HL-60/S4 (cell line): Measurements from ENCODE around the gene HEXIM1.

Experiments used
- in situ Hi-C: fragments of 300-500 bp; cut with MboI; formaldehyde crosslinking; loops from 2 replicates; pipeline ENCODE4 v1.14.3; 2022; ENCODE audit warnings: low sequenced_read_pairs

HEXIM1 gene

GRCh38 chr17:45148183-45149036 lies at the start of gene HEXIM1:
Gene HEXIM1, plus strand, starts transcription at chr17:45148475. Its CDS starts 716 bp downstream, at chr17:45149191.
- in situ Hi-C loops = loop anchor here (10.0 kb wide), 1 partner anchor 46 kb away; no protein-coding TSS in a partner anchor

GRCh38 chr17:45098869-45099616 lies 49.2 kb upstream of the HEXIM1 start:
- in situ Hi-C loops = no loop called here

GRCh38 chr17:45101546-45101882 lies 46.8 kb upstream of the HEXIM1 start:
- in situ Hi-C loops = no loop called here

- in situ Hi-C loops = no loop called here
These were observed 46.1 kb upstream of the HEXIM1 start for GRCh38 chr17:45101883-45102811.

- in situ Hi-C loops = no loop called here
These were observed 45.4 kb upstream of the HEXIM1 start for GRCh38 chr17:45102856-45103255.

- in situ Hi-C loops = no loop called here
These were observed 44.9 kb upstream of the HEXIM1 start for GRCh38 chr17:45103269-45103795.

GRCh38 chr17:45104029-45104428 lies 44.2 kb upstream of the HEXIM1 start:
- in situ Hi-C loops = no loop called here

GRCh38 chr17:45104497-45104896 lies 43.8 kb upstream of the HEXIM1 start:
- in situ Hi-C loops = no loop called here

GRCh38 chr17:45104907-45105624 lies 43.2 kb upstream of the HEXIM1 start:
- in situ Hi-C loops = no loop called here

GRCh38 chr17:45106096-45106495 lies 42.2 kb upstream of the HEXIM1 start:
- in situ Hi-C loops = no loop called here

GRCh38 chr17:45106582-45106981 lies 41.7 kb upstream of the HEXIM1 start:
- in situ Hi-C loops = no loop called here

- in situ Hi-C loops = no loop called here
These were observed 40.8 kb upstream of the HEXIM1 start for GRCh38 chr17:45107293-45108010.

GRCh38 chr17:45108051-45108450 lies 40.2 kb upstream of the HEXIM1 start:
- in situ Hi-C loops = no loop called here

- in situ Hi-C loops = no loop called here
These were observed 39.4 kb upstream of the HEXIM1 start for GRCh38 chr17:45108595-45109521.

GRCh38 chr17:45110676-45111611 lies 37.3 kb upstream of the HEXIM1 start:
- in situ Hi-C loops = no loop called here

- in situ Hi-C loops = no loop called here
These were observed 36.4 kb upstream of the HEXIM1 start for GRCh38 chr17:45111850-45112249.
